Ectodermal cell (in vitro differentiated cells): ENCODE results near the gene ZNF407.

Source experiments
- H3K27ac ChIP-seq: 2 replicates; pipeline ENCODE4 v1.7.0; 2013; ENCODE audit warnings: mild to moderate bottlenecking, low read depth, low read length; ENCODE audit not compliant: insufficient read depth, poor library complexity, severe bottlenecking
- H3K27me3 ChIP-seq: 2 replicates; pipeline ENCODE4 v1.7.0; 2013; ENCODE audit warnings: mild to moderate bottlenecking, low read length; ENCODE audit not compliant: insufficient read depth, control insufficient read depth, poor library complexity, severe bottlenecking
- H3K36me3 ChIP-seq: one replicate; pipeline ENCODE4 v1.7.0; 2013; ENCODE audit warnings: low read length; ENCODE audit not compliant: control insufficient read depth, insufficient read depth
- H3K4me1 ChIP-seq: one replicate; pipeline ENCODE4 v1.7.0; 2013; ENCODE audit warnings: low read length; ENCODE audit not compliant: control insufficient read depth, insufficient read depth
- H3K4me3 ChIP-seq: 2 replicates; pipeline ENCODE4 v1.7.0; 2013; ENCODE audit warnings: low read depth, low read length, control low read depth; ENCODE audit not compliant: insufficient read depth
- H3K9me3 ChIP-seq: 2 replicates; pipeline ENCODE4 v1.7.0; 2013; ENCODE audit warnings: mild to moderate bottlenecking, low read length, moderate library complexity; ENCODE audit not compliant: control insufficient read depth
- WGBS, 2 experiments: methylation state at CpG; one replicate each; pipeline ENCODE4 v1.1.7; 2013; ENCODE audit warnings: missing lambda C conversion rate in 2 of 2; 5-methylcytosine and 5-hydroxymethylcytosine counted together

Gene ZNF407

GRCh38 chr18:74661691-74662090 is 64.0 kb downstream of the ZNF407 start:
- no peaks in the 10 kb centered on the region for H3K4me1 ChIP-seq
- 90 to 93% methylated on average over 6 of the region's 6 CpGs for WGBS, 2 experiments

GRCh38 chr18:74662622-74663021 is 65.0 kb downstream of the ZNF407 start:
- 9 to 50% methylated on average over 1 to 2 of the region's 2 CpGs for WGBS, 2 experiments
- H3K4me1 ChIP-seq: no peaks in the 10 kb centered on the region
- H3K36me3 ChIP-seq: no peaks in the 10 kb centered on the region
- H3K9me3 ChIP-seq: no peaks in the 10 kb centered on the region
- H3K27me3 ChIP-seq: no peaks in the 10 kb centered on the region
- H3K4me3 ChIP-seq: no peak overlapping the region
- H3K27ac ChIP-seq: no peak overlapping the region

More at GRCh38 chr18:74661691-74662090, 64.0 kb downstream of the ZNF407 start:
- Histone ChIP-seq H3K9me3 (no peaks in the 10 kb centered on the region), H3K27me3 (no peaks in the 10 kb centered on the region), H3K36me3 (no peaks in the 10 kb centered on the region), H3K27ac (no peak overlapping the region), H3K4me3 (no peak overlapping the region)

- no peak overlapping the region for H3K4me3 ChIP-seq
- WGBS, 2 experiments: 88 to 100% methylated on average over 4 of the region's 4 CpGs
- H3K27me3 ChIP-seq: no peaks in the 10 kb centered on the region
- no peaks in the 10 kb centered on the region for H3K9me3 ChIP-seq
- no peak overlapping the region for H3K27ac ChIP-seq
- no peaks in the 10 kb centered on the region for H3K36me3 ChIP-seq
- no peaks in the 10 kb centered on the region for H3K4me1 ChIP-seq
Observed at GRCh38 chr18:74665346-74665745, 67.7 kb downstream of the ZNF407 start.

GRCh38 chr18:74665905-74666304 is 68.2 kb downstream of the ZNF407 start:
- H3K36me3 ChIP-seq: no peaks in the 10 kb centered on the region
- no peaks in the 10 kb centered on the region for H3K4me1 ChIP-seq
- no peaks in the 10 kb centered on the region for H3K9me3 ChIP-seq
- no peaks in the 10 kb centered on the region for H3K27me3 ChIP-seq
- 93 to 98% methylated on average over 9 of the region's 9 CpGs for WGBS, 2 experiments
- no peak overlapping the region for H3K4me3 ChIP-seq
- no peak overlapping the region for H3K27ac ChIP-seq

- WGBS, 2 experiments: 90 to 95% methylated on average over 8 of the region's 8 CpGs
- Histone ChIP-seq H3K4me1 (no peaks in the 10 kb centered on the region), H3K4me3 (no peak overlapping the region), H3K27ac (no peak overlapping the region), H3K9me3 (no peaks in the 10 kb centered on the region), H3K36me3 (no peaks in the 10 kb centered on the region), H3K27me3 (no peaks in the 10 kb centered on the region)
Observed at GRCh38 chr18:74669136-74669798, 71.6 kb downstream of the ZNF407 start.

- 79 to 82% methylated on average over 6 of the region's 6 CpGs for WGBS, 2 experiments
- Histone ChIP-seq H3K4me3 (no peak overlapping the region), H3K9me3 (no peaks in the 10 kb centered on the region), H3K27me3 (no peaks in the 10 kb centered on the region), H3K27ac (no peak overlapping the region), H3K4me1 (no peaks in the 10 kb centered on the region), H3K36me3 (no peaks in the 10 kb centered on the region)
Observed at GRCh38 chr18:74672371-74672770, 74.7 kb downstream of the ZNF407 start.

GRCh38 chr18:74674487-74674886 is 76.8 kb downstream of the ZNF407 start:
- no peak overlapping the region for H3K27ac ChIP-seq
- H3K4me3 ChIP-seq: no peak overlapping the region
- 85 to 98% methylated on average over 2 of the region's 2 CpGs for WGBS, 2 experiments
- no peaks in the 10 kb centered on the region for H3K27me3 ChIP-seq
- H3K4me1 ChIP-seq: no peaks in the 10 kb centered on the region
- no peaks in the 10 kb centered on the region for H3K9me3 ChIP-seq
- no peaks in the 10 kb centered on the region for H3K36me3 ChIP-seq

GRCh38 chr18:74679006-74679678 is 81.5 kb downstream of the ZNF407 start:
- Histone ChIP-seq H3K27me3 (no peaks in the 10 kb centered on the region), H3K27ac (no peak overlapping the region), H3K4me1 (no peaks in the 10 kb centered on the region), H3K36me3 (no peaks in the 10 kb centered on the region), H3K4me3 (no peak overlapping the region), H3K9me3 (no peaks in the 10 kb centered on the region)
- WGBS, 2 experiments: 79 to 81% methylated on average over 5 to 6 of the region's 6 CpGs

- H3K4me3 ChIP-seq: no peak overlapping the region
- no peaks in the 10 kb centered on the region for H3K4me1 ChIP-seq
- no peaks in the 10 kb centered on the region for H3K27me3 ChIP-seq
- H3K9me3 ChIP-seq: no peaks in the 10 kb centered on the region
- no peak overlapping the region for H3K27ac ChIP-seq
- H3K36me3 ChIP-seq: no peaks in the 10 kb centered on the region
- 100% methylated on average over 1 of the region's 2 CpGs for WGBS, 2 experiments
Observed at GRCh38 chr18:74679679-74680076, 82.0 kb downstream of the ZNF407 start.

- WGBS, 2 experiments: 90 to 92% methylated on average over 10 to 11 of the region's 11 CpGs
- H3K27ac ChIP-seq: no peak overlapping the region
- no peaks in the 10 kb centered on the region for H3K4me1 ChIP-seq
- no peak overlapping the region for H3K4me3 ChIP-seq
- H3K9me3 ChIP-seq: no peaks in the 10 kb centered on the region
- no peaks in the 10 kb centered on the region for H3K27me3 ChIP-seq
- no peaks in the 10 kb centered on the region for H3K36me3 ChIP-seq
Observed at GRCh38 chr18:74682141-74682990, 84.7 kb downstream of the ZNF407 start.
